GM12872 (cell line): ENCODE measurements around the gene NAT9.

Experiments used
- TF ChIP-seq, protein P1 (sequence below): IDR thresholded peaks from 3 replicates; pipeline ENCODE4 v1.5.1; 2011; ENCODE audit warnings: low read depth, mild to moderate bottlenecking, low read length, moderate library complexity; ENCODE audit not compliant: insufficient read depth

Gene NAT9

DNA sequence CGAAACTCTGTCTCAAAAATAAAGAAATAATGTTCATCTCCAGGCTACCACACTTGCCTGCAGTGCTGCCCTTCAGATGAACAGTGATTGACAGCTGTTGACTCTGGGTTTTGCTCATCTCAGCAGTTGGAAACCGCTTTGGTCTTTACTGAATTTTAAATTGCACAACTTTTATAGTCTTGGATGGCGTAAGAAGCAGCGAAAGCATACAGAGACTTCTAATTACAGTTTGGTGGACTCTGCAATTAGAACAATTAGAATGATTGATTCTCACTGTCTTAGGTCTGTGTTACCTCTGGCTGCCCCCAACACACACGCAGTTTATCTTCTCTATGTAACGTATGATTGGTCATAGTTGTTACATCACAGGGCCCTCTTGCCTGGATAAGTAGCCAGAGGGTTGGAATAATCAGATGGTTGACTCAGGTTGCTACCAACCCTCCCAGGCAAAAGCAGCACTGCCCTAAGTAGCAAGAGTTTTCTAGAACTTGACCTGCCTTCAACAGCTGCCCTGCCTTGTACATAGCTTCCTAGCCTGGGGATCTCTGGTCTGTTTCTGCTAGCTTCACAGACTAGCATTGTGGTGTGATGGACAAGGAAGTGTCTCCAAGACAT, 1.9 kb upstream of the NAT9 start:
- TF ChIP-seq, protein P1, sequence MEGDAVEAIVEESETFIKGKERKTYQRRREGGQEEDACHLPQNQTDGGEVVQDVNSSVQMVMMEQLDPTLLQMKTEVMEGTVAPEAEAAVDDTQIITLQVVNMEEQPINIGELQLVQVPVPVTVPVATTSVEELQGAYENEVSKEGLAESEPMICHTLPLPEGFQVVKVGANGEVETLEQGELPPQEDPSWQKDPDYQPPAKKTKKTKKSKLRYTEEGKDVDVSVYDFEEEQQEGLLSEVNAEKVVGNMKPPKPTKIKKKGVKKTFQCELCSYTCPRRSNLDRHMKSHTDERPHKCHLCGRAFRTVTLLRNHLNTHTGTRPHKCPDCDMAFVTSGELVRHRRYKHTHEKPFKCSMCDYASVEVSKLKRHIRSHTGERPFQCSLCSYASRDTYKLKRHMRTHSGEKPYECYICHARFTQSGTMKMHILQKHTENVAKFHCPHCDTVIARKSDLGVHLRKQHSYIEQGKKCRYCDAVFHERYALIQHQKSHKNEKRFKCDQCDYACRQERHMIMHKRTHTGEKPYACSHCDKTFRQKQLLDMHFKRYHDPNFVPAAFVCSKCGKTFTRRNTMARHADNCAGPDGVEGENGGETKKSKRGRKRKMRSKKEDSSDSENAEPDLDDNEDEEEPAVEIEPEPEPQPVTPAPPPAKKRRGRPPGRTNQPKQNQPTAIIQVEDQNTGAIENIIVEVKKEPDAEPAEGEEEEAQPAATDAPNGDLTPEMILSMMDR = no peak

DNA sequence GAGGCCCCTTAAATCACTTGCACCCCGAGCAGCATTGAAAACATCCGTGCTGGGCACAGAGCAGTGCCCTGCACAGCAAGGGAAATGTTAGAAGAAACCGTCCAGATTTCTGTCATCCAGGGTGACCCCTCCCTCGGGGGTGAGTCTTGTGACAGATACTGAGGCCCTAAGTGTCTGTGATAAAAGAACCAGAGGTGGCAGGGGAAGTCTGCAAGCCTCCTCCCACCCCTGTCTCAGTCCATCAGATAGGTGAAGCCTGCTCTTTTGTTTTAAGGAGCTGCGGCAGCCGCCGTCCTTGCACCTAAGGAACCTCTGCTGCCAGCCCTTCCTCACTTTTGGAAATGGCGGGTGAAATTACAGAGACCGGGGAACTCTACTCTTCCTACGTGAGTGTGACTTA, 845 bp upstream of the NAT9 start:
- TF ChIP-seq, protein P1 = no peak

DNA sequence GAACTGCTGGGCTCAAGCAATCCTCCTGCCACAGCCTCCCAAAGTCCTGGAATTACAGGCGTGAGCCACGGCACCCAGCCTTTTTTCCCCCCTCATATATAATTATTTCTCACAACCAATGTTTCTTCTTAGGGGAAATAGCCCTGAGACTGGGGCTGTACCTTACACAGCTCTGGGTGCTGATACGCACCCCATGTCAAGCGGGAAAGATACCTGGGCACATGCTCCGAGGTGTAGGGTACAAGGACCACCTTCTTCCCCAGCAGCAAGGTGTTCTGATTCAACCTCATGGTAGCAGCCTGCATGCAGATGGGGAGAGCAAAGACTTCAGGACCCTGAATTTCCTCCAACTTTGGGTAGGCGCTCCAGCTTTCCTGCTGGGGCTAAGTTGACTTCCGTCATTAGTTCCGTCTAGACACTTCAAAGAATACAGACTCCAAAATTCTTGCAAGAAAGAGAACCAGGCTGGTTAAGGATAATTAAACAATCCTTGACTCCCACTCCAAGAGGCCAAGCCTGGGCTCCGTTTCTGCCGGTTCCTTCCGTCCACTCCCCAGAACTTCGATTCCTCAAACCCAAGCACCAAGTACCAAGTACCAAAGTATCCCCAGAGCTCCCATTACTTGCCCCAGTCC, 619 bp downstream of the NAT9 start:
- TF ChIP-seq, protein P1 = no peak

DNA sequence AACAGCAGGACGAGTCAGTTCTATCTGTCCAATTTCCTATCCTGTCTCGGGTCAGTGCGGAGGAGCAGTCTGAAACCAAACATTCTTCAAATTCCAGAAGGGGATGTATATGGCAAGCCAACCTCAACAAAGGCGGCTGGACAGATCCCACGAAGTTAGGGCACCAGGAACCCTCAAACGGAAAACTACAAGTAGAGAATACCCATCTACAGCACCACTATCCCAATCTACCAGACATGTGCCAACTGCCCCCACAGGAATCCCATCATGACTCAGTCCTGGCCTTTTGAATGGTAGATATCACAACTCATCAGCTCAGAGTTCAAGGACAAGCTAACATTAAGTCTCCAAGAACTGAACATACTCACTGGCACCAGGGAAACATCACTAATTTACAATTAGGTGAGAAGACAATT, 2.3 kb downstream of the NAT9 start:
- TF ChIP-seq, protein P1 = no peak

GRCh38 chr17:74773414-74773813, 2.7 kb downstream of the NAT9 start:
- TF ChIP-seq, protein P1 = no peak

DNA sequence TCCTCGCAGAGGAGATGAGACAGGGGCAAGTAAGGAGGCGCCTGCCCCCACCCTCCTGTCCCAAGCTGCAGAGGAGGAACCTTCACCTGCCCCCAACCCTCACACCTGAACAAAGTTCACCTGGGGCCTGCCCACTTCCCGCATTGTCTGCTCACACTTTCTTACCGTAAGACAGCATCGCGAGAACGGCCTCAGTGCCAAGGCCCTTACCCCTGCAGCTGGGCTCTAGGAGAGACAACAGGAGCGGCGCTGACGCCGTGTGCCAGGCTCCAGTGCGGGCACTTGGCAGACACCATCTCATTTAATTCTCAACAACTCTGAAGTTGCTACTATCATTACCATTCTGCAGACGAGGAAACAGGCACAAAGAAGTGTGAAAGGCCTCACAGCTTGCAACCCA, 4.1 kb downstream of the NAT9 start:
- TF ChIP-seq, protein P1 = no peak

GRCh38 chr17:74771319-74771914, 4.7 kb downstream of the NAT9 start:
- TF ChIP-seq, protein P1 = no peak
